Left cardiac atrium (tissue), 4 donors: Measurements from ENCODE around the gene CFAP57. TPM values are rescaled to one million over a fixed set of nuclear protein-coding genes. Genes with fewer than 3 reads are reported as not detected.
A peak's percentile ranks its signal among the peaks of the same experiment; 100 is the strongest.
"Not testable (repeated sequence)": the region's sequence is repeated elsewhere in the genome, so short reads cannot be mapped to it uniquely, and the experiment has no call there.

Experiments used
- ATAC-seq, 2 donors: fragments of 200-7000 bp; cut with Tn5 transposase; one replicate each; pipeline ENCODE4 v1.9.1; 2020; ENCODE audit warnings: mild to moderate bottlenecking in 2 of 2, moderate library complexity in 2 of 2
- DNase-seq: peaks from one replicate; pipeline ENCODE4 v3.0.0-alpha.2; 2020
- intact Hi-C, 2 donors: fragments of 100-400 bp; cut with DNase I; formaldehyde crosslinking; loops; one replicate each; pipeline versions ENCODE4 v1.14.1 to v1.15.1; 2022 to 2023
- long read RNA-seq: library from polyadenylated mRNA; unstranded; transcript quantifications from one replicate; pipeline ENCODE4 v2.0.0, GENCODE V29; 2021
- total RNA-seq, 2 donors: library from RNA; stranded (reverse); fragmentation: NEBNext Ultra II Directional; extraction: Animal tissue kit (Norgen Biotek cat#: 25700); gene quantifications; one replicate each; pipeline ENCODE4 v1.2.1, GENCODE V29; 2021
- donor health status: DM: no; HTN: yes; CAD: no.
- donor health status: DM: no; HTN: yes; CAD: no; lungs with severe emphysema.
- donor health status: DM: yes; HTN: yes; CAD: no.
- donor health status: Dilated cardiomyopathy.

Gene CFAP57
- total RNA-seq: under 1 TPM in 1 of 2 donors, not detected in 1; 0.13 TPM
- long read RNA-seq: 0 reads

DNA sequence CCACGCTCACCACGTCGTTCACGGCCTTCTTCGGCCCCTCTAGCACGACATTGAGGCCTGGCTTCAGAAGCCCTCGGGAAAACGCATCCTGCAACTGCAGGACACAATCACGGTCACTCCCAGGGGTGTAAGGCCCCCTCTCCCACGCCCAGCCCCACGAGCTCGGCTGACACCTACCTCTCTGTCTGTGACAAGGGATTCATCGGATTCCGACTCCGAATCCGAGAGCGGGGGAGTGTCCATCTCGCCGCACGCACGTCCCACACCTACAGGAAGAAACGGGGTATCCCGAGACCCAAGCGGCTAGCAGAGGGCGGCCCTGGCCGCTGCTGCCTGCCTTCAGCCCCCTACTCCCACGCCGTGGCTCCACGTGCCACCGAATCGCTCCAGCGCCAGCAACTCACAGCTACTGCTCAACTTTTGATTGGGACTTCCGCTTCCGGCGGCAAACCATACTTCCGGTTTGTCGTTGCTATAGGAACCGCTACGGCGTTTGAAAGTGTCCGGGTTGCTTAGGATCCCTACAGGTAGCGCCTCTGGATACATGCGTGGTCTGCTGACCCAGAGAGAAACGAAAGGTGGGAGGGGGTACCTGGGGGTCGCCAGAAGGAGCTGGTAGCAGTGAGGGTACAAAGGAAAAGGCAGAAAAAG, at the start of gene CFAP57, which contains the start of gene EBNA1BP2:
CFAP57 (plus strand) TSS at position 455 of the 651 bp plus-strand sequence. CDS start 424 bp downstream, outside the sequence.
EBNA1BP2 (minus strand) TSS at position 415 of the 651 bp plus-strand sequence; CDS start at position 243, 172 bp downstream.
- peak; percentile 93 to 95 for ATAC-seq
- intact Hi-C loops: no loop called here
- DNase-seq: peak; percentile 88

DNA sequence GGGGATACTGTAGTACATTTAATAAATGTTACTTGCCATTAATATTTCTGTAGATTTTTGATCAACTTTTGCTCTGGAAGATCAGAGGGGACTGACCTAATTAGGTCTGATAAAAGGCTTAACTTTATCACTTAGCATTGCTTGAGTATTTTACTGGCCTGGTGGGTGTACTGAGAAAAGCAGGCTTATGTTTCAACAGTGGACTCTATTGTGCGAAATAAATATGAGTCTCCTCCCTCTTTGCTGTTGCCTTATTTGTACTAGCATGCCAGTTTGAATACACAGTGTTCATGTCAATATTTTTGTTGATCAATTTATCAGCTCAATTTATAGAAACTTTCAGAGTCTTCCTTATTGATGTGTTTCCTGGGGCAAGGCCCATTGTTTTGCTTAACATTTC, 49.1 kb upstream of the CFAP57 start:
- ATAC-seq (no peak), DNase-seq (no peak)
- intact Hi-C loops: no loop called here

DNA sequence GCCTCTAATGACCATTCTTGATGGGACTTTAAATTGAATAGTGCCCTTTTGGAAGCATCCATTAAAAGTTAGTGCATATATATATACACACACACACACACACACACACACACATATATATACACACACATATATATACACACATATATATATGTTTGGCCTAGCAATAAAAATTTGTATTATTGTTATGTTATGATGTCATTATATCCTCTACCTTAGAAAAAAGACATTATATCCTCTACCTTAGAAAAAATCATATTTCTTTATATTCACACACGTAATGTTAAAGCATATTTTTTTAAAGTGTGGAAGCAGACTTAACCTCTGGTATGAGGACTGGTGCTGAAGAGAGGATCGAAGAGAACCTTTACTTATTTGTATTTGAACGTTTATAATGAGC, 43.3 kb upstream of the CFAP57 start:
- DNase-seq (no peak), ATAC-seq (no peak)
- intact Hi-C loops: no loop called here

DNA sequence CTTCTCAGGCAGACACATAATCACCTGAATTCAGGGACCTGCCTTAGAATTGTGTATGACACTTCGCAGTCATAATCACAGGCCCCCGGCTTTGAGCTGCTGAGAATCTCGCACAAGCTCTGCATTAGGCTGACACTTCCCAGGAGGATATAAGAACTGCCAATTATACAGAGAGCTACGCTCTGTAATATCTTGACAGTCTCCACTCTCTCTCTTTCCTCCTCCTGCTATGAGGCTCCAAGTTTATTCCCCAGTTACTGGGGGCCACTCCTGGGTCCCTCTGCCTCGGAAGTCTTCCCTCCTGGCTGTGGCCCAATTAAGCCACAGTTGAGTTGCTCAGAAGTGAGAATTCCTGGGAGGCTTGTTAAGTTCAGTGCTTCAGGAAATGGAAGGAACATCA, 42.7 kb upstream of the CFAP57 start:
- intact Hi-C loops: no loop called here
- DNase-seq (no peak), ATAC-seq (no peak)

DNA sequence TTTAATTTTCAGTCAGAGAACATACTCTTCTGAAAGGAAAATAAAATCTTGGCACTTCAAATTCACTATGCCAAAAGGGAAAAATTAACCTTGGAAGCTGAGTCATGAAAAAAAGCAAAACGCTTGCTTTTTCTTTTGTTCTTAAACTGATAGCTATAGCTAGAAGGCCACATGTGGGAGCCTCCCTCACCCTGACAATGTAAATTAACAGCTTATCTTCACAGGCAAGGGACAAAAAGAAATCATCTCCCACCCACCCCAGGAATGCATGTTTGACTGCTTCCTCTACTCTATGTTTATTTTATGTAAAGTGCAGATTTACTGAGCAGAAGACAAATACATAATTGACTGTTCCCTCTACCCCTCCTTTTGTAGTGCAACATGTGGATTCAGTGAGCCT, 38.1 kb upstream of the CFAP57 start:
- ATAC-seq: no peak

DNA sequence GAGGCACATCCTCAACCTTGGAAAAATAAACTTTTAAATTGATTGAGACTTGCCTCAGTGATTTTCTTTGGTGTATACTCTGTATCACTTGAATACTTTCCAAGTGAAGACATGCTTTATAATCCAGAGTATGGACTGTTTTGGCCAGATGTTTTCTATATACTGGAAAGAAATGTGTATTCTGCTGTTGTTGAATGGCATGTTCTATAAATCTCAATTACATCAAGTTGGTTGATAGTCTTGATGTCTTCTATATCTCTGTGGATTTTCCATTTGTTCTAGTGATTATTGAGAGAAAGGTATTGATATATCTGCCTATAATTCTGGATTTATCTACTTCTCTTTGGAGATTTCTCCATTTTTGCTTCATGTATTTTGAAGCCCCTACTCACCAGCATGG, 37.5 kb upstream of the CFAP57 start:
- intact Hi-C loops: no loop called here
- ATAC-seq: no peak

More for the DNA sequence above, 38.1 kb upstream of the CFAP57 start:
- no peak for DNase-seq
- intact Hi-C loops: no loop called here

DNA sequence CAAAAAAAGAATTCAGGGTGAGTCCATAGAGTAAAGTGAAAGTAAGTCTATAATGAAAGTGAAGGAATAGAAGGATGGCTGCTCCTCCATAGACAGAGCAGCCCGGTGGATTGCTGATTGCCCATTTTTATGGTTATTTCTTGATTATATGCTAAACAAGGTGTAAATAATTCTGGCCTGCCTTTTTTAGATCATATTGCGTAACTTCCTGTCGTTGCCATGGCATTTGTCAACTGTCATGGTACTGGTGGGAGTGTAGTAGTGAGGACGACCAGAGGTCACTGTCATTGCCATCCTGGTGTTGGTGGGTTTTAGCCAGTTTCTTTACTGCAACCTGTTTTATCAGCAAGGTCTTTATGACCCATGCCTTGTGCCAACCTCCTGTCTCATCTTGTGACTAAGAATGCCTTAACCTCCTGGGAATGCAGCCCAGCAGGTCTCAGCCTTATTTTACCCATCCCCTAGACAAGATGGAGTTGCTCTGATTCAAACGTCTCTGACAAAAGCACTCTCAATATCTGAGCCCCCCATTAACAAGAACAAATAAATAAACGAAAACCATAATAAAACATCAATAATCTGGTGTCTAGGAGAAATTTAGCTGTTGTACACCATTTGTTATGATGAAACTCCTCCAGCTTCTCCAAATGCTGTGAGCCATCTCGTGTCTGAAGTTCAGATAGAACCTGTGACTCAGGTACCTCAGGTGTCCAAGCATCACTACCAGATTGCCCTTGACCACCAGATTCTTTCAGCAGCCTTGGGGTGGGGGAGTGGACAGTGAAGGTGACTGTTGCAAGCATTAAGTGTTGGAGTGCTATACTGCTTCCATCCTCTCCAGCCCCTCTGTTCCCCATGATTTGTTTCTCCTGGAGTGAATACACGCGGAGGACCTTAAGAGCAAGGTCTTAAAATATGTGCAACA, 36.0 kb upstream of the CFAP57 start:
- ATAC-seq: no peak
- DNase-seq: no peak
- intact Hi-C loops: no loop called here

More for the DNA sequence above, 37.5 kb upstream of the CFAP57 start:
- no peak for DNase-seq

DNA sequence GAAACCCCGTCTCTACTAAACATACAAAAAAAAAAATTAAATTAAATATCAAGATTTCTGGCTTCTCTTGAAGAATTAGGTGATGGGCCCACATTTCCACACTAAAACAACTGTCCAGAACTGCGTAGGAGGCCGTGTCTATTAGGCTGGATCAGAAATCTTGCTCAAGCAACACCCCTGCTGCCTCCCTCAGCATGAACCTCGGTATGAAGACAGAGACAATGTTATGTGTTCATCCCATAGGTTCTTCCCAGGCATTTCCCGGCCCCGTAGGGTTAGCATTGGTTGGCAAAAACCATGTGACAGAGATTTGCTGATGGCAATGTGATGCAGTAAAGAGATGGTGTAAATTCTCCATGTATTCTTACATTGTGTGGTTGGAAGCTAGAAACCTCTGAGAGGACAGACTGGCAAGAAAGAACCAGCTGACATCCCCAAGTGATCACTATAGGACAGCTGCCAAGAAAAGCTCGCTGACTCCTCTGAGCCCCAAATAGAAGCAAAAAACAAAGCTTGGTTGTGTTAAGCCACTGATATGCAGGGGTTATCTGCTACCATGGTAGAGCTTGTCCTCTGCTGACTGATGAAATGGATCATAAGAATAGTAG, 34.6 kb upstream of the CFAP57 start:
- peak; percentile 87 to 92 for ATAC-seq
- DNase-seq: no peak
- intact Hi-C loops: no loop called here

DNA sequence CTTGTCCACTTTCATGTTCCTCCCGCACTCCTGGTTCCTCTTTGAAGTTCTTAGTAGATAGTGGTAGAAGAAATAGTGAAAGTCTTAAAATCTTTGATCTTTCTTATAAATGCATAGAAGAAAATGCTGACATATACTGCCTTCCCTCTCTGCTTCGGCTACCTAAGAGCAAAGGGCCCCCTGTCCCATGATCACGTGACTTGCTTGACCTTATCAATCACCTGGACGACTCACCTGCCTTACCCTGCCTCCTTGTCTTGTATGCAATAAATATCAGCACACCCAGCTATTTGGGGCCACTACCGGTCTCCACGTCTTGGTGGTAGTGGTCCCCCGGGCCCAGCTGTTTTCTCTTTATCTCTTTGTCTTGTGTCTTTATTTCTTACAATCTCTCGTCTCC, 32.8 kb upstream of the CFAP57 start:
- ATAC-seq, intact Hi-C loops, DNase-seq: not testable (repeated sequence)

DNA sequence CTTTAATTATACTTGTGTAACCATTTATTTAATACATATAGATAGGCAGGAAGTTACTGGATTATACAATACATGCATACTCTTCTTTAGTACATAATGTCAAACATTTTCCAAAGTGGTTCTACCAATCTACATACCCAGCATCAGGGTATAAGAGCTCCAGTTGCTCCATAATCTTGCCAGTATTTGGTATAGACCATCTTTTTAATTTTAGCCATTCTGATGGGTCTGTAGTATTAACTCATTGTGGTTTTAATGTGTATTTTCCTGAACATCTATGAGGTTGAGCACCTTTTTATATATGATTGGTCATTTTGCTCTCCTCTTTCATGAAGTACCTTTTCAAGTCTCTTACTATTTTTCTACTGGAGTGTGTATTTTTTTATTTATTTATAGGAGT, 32.1 kb upstream of the CFAP57 start:
- intact Hi-C loops: no loop called here
- ATAC-seq (no peak), DNase-seq (no peak)

DNA sequence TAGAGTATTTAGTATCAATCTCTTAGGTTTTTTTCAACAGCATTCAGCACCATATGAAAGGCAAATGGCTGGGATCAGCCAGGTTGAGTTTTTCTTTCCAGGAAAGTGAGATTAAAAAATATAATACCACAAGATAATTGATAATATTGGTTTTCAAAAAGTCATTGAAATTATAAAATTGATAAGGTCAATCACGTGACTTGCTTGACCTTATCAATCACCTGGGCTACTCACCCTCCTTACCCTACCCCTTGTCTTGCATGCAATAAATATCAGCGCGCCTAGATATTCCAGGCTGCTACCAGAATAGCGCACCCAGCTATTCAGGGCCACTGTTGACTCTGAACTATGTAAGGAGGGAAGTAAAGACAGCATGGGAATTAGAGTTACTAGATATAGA, 31.5 kb upstream of the CFAP57 start:
- DNase-seq (no peak), ATAC-seq (no peak)
- intact Hi-C loops: no loop called here

DNA sequence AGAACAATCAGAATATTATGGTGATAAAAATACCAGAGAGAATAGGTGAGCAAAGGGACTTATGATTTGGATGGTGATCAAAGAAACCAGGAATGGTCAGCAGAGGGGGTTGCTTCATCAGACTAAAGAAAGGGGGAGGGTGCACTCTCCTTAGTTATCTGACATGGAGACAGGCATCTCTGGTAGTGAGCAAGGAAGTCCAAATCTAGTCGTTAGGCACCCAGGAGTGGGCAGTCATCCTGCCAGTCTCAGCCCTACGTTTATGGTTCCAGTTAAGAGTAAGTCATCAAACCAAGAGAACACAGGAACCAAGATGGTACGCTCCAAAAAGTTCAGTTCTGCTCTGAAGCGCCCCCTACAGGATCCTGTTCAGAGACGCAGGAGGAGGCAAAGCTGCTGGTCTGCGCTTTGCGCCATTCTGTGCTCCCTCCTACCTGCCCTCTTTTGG, 28.7 kb upstream of the CFAP57 start:
- DNase-seq (no peak), ATAC-seq (no peak)
- intact Hi-C loops: no loop called here

DNA sequence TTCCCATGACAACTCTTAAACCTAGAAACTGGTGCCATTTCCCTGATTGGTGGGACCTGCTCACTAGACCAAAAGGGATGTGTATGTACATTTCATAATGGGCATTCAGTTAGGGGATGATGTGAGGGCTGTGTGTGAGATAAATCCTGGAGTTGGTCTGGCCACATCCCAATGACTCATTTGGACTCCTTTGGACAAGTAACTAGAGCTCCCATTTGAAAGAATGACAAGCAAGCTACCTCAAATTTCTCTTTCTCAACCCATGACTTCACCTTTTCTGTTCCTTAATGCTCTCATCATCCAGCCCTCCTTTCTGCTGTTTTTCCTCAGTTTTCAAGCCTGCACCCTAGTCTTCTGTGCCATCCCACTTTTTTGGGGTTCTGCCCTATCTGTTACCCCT, 27.9 kb upstream of the CFAP57 start:
- ATAC-seq (no peak), DNase-seq (no peak)
- intact Hi-C loops: no loop called here

DNA sequence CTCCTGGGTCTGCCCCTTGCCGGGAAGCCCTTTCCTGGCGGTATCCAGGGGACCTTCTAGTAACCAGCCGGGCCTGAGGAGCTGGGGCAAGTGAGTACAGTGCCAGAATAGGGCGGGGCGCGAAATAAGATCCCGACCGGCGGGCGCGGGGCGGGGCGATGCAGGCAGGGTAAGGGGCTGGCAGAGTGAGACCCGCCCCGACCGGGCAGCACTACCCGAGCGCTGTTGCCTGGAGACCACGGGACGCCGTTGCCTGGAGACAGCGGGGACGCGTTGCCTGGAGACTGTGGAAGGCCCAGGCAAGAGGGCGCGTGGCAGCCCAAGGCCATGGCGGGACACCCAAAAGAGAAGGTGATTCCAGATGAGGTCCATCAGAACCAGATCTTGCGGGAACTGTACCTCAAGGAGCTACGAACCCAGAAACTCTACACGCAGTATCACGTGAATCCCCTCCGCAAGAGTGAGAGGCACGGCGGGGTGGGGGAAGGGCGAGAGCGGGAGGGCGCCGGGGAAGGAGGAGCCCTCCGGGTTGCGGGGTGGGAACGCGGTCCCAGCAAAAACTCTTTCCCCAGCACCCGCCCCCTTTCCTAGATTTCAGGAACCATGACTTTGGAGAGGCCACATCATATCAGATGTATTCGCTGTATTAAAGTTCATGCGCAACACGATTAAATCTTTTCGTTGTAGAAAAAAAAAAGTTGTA, 24.4 kb upstream of the CFAP57 start:
- ATAC-seq (peak; percentile 93 to 95), DNase-seq (peak; percentile 80)
- intact Hi-C loops: no loop called here

DNA sequence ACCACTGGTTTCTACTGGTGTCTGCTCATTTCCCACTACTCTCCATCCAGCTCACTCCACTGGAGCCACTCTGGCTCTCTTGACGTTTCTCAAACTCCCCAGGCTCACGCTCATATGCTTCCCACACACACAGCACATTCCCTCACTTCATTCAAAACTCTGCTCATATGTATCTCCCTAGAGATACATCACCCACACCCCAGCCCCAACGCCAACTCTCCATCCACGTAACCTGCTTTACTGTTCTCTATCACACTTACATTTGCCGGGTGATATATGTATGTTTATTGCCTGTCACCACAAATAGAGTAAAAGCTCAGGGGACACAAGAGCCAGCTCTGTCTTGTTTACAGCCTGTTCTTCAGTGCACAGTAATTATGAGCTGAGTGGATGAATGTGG, 22.2 kb upstream of the CFAP57 start:
- no peak for ATAC-seq
- intact Hi-C loops: no loop called here
- DNase-seq: no peak

DNA sequence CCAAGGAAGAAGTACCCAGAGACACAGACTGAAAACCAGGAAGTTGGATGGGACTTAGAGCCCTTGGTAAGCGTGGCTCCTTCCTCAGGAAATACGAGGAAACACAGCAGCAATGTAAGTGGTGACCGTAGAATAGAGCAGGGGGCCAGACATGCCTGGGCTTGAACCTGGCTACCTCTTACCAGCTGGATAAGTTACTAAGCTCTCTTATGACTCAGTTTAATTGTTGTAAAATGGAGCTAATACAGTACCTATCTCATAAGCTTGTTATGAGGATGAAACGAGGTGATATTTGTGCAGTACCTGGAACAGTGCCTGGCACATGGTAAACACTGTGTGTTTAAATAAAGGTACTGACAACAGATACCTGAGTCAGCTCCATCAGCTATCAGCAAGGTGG, 19.3 kb upstream of the CFAP57 start:
- ATAC-seq (no peak), DNase-seq (no peak)
- intact Hi-C loops: no loop called here

DNA sequence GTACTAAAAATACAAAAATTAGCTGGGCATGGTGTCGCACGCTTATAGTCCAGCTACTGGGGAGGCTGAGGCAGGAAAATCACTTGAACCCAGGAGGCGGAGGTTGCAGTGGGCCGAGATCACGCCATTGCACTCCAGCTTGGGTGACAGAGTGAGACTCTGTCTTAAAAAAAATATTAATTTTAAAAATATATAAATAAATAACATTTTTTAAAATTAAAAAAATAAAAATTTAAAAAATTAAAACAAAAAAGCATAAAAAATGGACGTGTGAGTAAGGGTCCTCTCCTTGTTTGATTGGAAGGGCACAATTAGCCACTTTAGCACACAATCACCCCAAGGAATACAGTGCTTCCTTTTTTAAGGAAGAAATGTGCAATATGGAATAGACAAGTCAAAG, 18.7 kb upstream of the CFAP57 start:
- intact Hi-C loops: no loop called here
- DNase-seq (no peak), ATAC-seq (no peak)

DNA sequence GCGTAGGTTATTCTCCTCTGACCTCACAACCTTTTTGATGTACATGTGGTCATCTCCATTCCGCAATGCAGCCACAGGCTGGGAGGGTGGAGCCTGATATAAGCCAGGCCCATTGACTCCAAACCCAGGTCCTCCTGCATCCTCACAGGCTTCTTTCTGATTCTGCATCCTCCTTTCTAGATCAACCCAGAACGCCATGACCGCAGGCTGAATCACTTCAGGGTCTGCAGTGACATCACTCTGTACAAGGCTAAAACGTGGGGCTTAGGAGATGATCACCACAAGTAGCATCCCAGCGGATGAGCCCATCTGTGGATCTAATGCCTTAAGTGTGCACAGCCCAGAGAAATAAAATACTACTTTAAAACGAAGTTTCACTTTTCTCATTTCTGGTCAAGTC, 16.1 kb upstream of the CFAP57 start:
- intact Hi-C loops: no loop called here
- ATAC-seq (no peak), DNase-seq (no peak)

DNA sequence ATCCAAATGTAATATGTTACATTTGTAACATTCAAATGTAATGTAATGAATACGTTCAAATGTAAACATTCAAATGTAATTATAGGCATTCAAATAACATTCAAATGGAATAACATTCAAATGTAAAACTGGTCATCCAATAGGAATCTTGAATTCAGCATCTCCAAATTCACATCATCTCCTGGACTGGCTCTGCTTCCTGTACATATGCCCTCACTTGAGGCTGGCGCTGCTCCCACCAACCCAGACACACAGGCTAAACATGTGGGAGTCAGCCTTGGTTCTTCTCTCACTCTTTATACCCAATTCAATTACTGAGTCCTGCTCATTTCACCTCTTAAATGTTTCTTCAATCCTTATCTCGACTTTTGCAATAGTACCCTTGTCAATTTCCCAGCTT, 7.0 kb upstream of the CFAP57 start:
- no peak for DNase-seq
- ATAC-seq: no peak
- intact Hi-C loops: no loop called here
